ENCODE data around the gene EAPP.
"Not testable (repeated sequence)": the region's sequence is repeated elsewhere in the genome, so short reads cannot be mapped to it uniquely, and the experiment has no call there.

GRCh38 chr14:34549276-34549966 is 9.9 kb upstream of the EAPP start:
- TF ChIP-seq BHLHE40 (IDR thresholded peaks at IDR 0.05; ENCODE audit: borderline replicate concordance); L3MBTL2 (conservative IDR thresholded peaks at IDR 0.05); ARNT (IDR thresholded peaks at IDR 0.05); SP1 (IDR thresholded peaks at IDR 0.05); NFRKB (IDR thresholded peaks at IDR 0.05); FOXM1 (IDR thresholded peaks at IDR 0.05; ENCODE audit: borderline replicate concordance); FOXA1 (IDR thresholded peaks at IDR 0.05); LEF1 (IDR thresholded peaks at IDR 0.05; ENCODE audit: borderline replicate concordance); HDGF (IDR thresholded peaks at IDR 0.05; ENCODE audit: borderline replicate concordance); ELF4 (IDR thresholded peaks at IDR 0.05): not testable (repeated sequence)
